ENCODE results near the gene DLEC1.

GRCh38 chr3:38095669-38096483 lies 56.9 kb downstream of the DLEC1 start:
- no peak for TF ChIP-seq EZH2 (IDR thresholded peaks at IDR 0.05; ENCODE audit: low read length, missing control alignments)
- TF ChIP-seq CTCF (conservative IDR thresholded peaks at IDR 0.05 in 1 of 2, IDR thresholded peaks at IDR 0.05 in 1 of 2; ENCODE audit: low read depth in 1 of 2, low read length in 2 of 2): no peak
